ENCODE results near the gene ARF1.
A peak's percentile ranks its signal among the peaks of the same experiment; 100 is the strongest.

The ARF1 gene

DNA sequence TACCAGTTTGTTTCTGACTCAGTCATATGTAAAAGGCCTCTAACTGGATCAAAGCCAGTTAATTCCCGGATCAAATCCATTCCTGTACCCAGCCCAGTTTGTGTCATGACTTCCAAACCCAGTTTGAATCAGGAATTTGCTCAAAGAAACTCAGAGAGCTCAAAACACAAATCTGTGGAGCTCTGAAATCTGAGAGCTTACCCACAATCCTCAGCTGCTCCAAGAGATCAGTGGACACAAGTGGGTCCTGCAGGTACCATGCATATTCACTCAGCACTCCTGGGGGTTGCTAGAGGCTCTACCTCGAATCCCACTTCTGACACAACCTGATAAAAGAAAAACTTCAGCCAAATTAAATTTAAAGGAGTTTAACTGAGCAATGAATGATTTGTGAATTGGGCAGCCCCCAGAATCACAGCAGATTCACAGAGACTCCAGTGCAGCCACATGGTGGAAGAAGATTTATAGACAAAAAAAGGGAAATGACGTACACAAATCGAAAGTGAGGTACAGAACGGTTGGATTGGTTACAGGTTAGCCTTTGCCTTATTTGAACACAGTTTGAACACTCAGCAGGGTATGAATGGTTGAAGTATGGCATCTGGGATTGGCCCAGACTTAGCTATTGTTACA is 38.5 kb downstream of the ARF1 start:
- DNase-seq (ENCODE audit: low read depth in 2 of 2, low spot score in 1 of 2) = no peak

DNA sequence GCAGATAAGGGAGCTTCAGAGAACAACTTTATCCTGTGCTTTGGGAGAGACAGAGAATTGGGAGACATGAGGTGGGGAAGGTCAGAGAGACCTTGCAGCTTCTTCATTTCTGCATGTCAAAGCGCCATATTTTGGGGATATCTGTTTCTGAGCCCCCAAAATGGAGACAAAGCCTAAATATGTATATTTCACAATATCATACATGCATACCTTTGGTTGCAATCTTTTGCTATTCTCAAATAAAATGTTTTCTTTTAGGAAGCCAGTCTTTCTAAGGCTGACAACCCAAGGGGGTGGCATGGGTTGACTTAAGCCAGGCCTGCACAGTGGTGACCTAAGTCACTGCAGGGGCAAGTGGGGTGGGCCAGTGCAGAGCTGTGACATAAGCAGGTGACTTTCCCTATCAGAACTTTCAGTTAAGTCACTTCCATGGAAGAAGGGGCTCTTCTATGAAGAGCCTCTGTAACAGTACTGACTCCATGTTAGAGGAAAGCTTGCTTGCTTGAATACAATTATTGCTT is 40.5 kb downstream of the ARF1 start:
- no peak for DNase-seq (ENCODE audit: low read depth in 2 of 2, low spot score in 1 of 2)

GRCh38 chr1:228123505-228123904 is 41.0 kb downstream of the ARF1 start:
- no peak for DNase-seq (ENCODE audit: low read depth in 2 of 2, low spot score in 1 of 2)

DNA sequence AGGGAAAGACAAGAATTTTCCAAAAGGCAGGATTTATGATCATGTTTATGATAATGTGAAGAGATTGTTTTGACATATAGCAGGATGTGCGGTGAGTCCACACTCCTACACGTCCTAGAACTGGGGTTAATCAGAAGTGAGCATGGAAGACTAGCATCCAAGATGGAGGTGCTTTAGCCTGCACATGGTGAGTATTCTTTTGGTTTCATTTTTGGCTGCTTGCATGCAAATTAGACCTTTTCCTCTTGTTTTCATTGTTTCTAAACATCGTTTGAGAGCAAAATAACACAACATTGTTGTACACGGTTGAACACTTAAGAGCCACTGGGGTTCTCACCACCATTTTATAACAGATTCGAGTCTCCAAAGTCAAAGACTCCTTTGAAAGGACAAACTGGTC is 42.7 kb downstream of the ARF1 start:
- no peak for DNase-seq (ENCODE audit: low read depth in 2 of 2, low spot score in 1 of 2)

GRCh38 chr1:228131766-228132165 is 49.3 kb downstream of the ARF1 start:
- DNase-seq (ENCODE audit: low read depth in 2 of 2, low spot score in 1 of 2) = no peak

DNA sequence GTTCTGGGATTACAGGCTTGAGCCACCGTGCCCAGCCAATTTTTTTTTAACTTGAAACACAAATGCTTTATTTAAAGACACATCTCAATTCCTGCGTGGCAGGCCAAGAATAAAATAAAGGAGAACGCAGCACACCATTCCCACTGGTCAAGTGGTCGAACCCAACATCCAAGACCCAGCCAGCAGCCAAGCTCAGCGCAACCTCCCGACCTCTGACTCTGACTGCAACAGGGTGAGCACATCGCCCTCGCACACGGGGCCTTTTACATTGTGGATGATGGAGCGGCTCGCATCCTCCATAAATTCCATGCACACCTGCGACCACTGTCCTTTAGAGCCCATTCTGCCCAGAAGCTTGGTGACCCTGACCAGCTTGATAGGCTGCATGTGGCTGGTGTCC is 52.1 kb downstream of the ARF1 start:
- DNase-seq (ENCODE audit: low read depth in 2 of 2, low spot score in 1 of 2) = no peak

DNA sequence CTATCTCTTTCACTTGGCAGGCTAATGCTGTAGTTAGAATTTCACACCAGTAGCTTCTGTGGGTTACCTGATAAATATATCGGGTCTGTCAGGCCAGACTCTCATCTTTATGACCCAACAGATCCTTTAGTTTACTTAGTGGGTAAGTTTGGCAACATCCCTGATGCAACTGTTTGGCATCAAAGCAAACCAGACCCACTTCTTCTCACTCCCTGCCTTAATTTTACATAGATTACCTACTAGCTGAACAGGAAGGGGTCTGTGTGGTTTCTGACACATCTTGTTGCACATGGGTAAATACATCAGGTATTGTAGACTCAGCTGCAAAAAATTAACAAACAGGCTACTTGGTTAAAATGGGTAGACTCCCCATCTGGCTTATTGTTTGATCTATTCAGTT is 54.4 kb downstream of the ARF1 start:
- no peak for DNase-seq (ENCODE audit: low read depth in 2 of 2, low spot score in 1 of 2)

DNA sequence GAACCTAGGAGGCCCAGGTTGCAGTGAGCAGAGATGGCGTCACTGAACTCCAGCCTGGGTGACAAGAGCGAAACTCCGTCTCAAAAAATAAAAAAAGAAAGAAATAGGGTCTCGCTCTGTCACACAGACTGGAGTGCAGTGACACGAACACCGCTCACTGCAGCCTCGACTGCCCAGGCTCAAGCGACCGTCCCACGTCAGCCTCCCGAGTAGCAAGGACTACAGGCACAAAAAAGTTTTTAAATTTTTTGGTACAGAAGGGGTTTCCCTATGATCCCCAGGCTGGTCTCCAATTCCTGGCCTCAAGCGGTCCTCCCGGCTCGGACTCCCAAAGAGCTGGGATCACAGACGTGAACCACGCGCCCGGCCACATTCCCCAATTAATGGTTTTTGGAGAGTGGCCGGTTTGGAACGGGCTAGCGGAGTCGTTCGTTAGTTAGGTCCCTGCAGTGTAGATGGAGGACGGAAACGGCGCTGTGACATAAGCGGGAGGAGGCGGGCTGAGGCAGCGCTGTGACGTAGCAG is 57.0 kb downstream of the ARF1 start:
- DNase-seq (ENCODE audit: low read depth in 2 of 2, low spot score in 1 of 2) = no peak

- DNase-seq (ENCODE audit: low read depth in 2 of 2, low spot score in 1 of 2) = peak; percentile 99 to 100
Measured at GRCh38 chr1:228139931-228140723, 57.6 kb downstream of the ARF1 start, which contains the start of gene GUK1. Gene GUK1 (plus strand): TSS chr1:228140279. CDS start chr1:228140303, 24 bp downstream.

DNA sequence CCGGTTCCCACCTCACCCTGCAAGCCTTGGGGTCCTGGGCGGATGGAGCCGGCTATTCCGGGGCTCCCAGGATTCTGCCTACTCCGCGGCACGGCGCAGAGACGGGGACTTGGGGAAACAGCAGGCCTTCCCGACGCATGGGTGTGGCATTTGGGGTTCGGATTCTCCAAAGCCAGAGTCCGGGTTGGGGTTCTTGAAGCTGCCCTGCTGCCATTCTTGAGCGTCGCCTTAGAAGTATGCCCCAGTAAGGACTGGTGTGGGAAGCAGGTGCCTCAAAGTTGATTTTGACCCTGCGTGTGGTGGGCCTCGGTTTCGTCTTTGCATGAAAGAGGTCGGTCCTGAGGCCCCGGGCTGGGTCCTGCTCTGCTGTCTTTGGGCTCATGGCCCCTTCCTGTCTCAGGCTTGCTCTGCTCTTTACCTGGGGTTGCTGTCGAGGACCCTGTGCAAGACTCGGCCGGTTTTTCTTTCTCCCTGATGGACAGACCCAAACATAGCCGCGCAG is 58.3 kb downstream of the ARF1 start:
- no peak for DNase-seq (ENCODE audit: low read depth in 2 of 2, low spot score in 1 of 2)

DNA sequence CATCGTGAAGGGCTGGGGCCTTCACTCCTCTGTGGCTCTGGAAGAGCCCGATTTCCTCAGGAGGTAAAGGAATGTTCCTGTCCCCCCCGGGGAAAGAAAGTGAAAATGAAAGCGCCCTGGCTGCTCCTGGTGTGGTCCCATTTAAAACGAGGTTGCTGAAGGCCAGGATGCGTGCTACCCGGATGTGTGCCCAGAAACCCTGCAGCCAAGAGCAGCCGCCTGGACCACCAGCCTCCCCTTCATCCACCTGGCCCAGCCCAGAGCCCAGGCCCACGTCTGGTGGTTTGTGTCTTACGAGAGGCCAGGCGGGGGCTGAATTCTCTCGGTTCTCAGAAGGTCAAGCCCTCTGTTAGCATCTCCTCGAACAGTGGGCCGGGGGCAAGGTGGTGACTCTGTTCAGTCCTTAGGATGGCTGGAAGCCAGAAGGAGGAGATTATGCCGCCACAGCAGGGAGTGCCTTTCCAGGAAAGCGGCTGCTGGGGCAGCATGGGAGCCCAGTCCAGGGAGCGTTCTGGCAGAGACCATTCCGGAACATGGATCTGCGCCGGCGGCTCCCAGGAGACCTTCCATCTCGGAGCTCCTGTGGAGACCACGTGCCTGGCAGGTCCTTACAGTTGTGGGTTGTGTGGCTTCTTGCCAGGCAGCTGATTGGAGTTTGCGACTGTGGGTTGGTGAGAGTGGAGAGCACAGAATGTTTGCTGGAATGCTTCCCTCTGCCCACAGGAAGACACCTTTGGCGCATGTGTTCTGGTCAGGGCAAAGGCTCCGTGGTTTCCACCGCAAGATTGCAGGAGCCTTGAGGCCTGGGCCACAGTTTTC is 58.9 kb downstream of the ARF1 start:
- DNase-seq (ENCODE audit: low read depth in 2 of 2, low spot score in 1 of 2) = no peak

DNA sequence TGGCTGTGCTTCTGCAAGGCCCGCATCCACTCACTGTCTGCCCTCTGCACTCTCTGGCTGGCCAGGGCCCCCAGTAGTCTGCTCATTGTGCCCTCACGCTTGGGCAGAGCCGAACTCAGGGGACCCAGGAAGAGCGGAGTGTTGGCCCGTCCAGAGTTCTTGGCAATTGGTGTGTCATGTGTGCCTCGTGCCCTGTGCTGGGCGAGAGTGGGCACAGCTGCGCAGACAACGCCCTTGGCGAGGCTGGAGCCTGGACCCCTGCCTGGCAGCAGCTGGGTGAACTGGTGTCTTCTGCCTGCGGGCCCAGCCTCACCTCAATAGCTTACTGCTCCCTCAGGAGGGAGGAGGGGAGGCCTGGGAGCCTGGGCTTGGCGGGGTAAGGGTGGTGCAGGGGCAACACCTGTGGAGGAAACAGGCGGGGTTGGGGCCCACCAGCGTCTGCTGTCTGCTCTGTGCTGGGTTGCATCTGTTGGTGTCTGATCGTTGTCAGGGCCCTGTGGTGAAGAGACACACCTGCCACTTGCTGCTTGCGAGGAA is 59.7 kb downstream of the ARF1 start:
- DNase-seq (ENCODE audit: low read depth in 2 of 2, low spot score in 1 of 2) = no peak

GRCh38 chr1:228142701-228143136 is 60.2 kb downstream of the ARF1 start:
- no peak for DNase-seq (ENCODE audit: low read depth in 2 of 2, low spot score in 1 of 2)

DNA sequence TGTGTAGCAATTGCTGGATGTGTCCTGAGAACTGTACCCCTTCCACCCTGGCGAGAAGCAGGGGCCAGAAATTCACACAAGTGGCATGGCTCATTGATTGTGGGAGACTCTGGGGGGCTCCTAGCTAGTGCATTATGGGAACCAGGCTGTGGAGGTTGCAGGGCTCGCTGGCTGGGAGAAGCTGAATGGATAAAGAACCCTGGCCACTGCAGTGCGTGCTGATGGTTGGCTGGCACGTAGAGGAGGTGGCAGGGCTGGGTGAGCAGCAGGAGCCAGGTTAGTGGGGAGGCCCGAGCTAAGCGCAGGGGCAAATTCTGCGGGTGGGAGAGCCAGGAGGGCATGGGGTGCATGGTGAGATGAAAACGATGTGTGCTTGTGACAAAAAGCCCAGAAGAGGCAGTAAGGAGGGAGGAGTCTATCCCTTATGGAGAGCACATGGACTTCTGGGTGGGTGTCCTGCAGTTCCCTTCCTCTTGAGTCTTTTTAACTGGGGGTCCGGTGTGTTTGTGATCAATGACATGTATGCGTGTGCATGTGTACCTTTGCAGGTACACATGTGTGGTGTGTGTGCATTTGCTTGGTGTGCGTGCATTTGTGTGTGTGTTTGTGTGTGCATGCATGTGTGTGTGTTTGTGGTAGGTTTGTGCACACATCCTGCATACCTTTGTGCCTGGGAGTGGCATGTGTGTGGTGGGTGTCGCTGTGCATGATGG is 61.1 kb downstream of the ARF1 start:
- DNase-seq (ENCODE audit: low read depth in 2 of 2, low spot score in 1 of 2) = no peak

DNA sequence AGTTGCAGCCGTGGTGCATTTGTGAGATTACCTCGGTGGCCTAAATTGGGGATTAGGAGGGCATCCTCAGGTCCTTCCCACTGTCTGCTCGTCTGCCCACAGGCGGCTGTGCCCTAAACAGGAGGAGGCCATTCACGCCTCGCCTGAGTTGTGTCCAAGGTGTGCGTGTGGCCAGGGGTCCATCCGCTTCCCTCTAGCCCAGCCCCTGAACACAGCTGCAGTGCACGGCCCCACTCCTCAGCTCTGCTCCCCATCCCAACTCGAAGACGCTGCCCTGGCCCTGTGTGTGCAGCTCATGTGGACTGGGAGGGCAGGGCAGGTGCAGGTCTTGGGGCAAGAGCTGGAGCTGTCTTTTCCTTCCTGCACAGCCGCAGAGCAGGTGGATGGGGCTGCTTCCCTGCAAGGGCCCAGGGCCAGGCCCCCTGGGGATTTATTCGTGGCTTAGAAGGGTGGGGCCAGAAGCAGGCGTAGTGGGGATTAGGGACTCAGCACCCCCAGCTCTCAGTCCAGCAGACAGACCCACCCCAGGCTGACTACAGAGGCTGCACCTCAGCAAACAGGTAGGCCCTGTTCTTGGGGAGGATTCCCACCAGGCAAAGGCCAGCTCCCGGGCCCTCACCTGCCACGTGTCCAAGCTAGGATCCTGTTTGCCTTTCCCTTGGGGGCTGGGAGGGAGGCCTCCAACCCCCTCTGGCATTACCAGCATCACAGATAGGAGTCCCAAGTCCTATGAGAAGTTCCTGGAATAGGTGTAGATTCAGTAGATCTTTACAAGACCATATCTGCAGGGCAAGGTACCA is 61.9 kb downstream of the ARF1 start:
- no peak for DNase-seq (ENCODE audit: low read depth in 2 of 2, low spot score in 1 of 2)

- DNase-seq (ENCODE audit: low read depth in 2 of 2, low spot score in 1 of 2) = no peak
Measured at GRCh38 chr1:228144993-228145343, 62.5 kb downstream of the ARF1 start.

- DNase-seq (ENCODE audit: low read depth in 2 of 2, low spot score in 1 of 2) = no peak
Measured at GRCh38 chr1:228145463-228146416, 63.2 kb downstream of the ARF1 start.

GRCh38 chr1:228146417-228147150 is 64.1 kb downstream of the ARF1 start:
- no peak for DNase-seq (ENCODE audit: low read depth in 2 of 2, low spot score in 1 of 2)
